DMS114 treated with DMSO at 0.1 percent for 48 hours (cell line): Measurements from ENCODE around the gene CEP112.

Experiments used
- DNase-seq: peaks from one replicate; lab custom pipeline; 2025; ENCODE audit not compliant: unreplicated experiment; lab: John Stamatoyannopoulos, UW

CEP112 gene

GRCh38 chr17:65994679-65995078 lies 197.3 kb downstream of the CEP112 start:
- DNase-seq, result no peak

- DNase-seq, result no peak
Observed at GRCh38 chr17:65994114-65994513, 197.8 kb downstream of the CEP112 start.

GRCh38 chr17:65990593-65990992 lies 201.3 kb downstream of the CEP112 start:
- DNase-seq, result no peak

- DNase-seq, result no peak
Observed at GRCh38 chr17:65988451-65988850, 203.5 kb downstream of the CEP112 start.

- DNase-seq, result peak; percentile 32
Observed at GRCh38 chr17:65987988-65988387, 203.9 kb downstream of the CEP112 start.

GRCh38 chr17:65985571-65985970 lies 206.4 kb downstream of the CEP112 start:
- DNase-seq, result no peak

GRCh38 chr17:65984299-65984698 lies 207.6 kb downstream of the CEP112 start:
- no peak for DNase-seq

GRCh38 chr17:65978871-65979270 lies 213.1 kb downstream of the CEP112 start:
- no peak for DNase-seq

- no peak for DNase-seq
Observed at GRCh38 chr17:65977041-65977440, 214.9 kb downstream of the CEP112 start.

GRCh38 chr17:65975878-65976277 lies 216.1 kb downstream of the CEP112 start:
- DNase-seq, result no peak

- DNase-seq, result no peak
Observed at GRCh38 chr17:65973237-65973636, 218.7 kb downstream of the CEP112 start.

GRCh38 chr17:65967372-65967771 lies 224.6 kb downstream of the CEP112 start:
- no peak for DNase-seq

- DNase-seq, result no peak
Observed at GRCh38 chr17:65966072-65966695, 225.7 kb downstream of the CEP112 start.

GRCh38 chr17:65963179-65963578 lies 228.8 kb downstream of the CEP112 start:
- no peak for DNase-seq

GRCh38 chr17:65959630-65960029 lies 232.3 kb downstream of the CEP112 start:
- DNase-seq, result no peak

- DNase-seq, result no peak
Observed at GRCh38 chr17:65956814-65957213, 235.1 kb downstream of the CEP112 start.

GRCh38 chr17:65954148-65954449 lies 237.8 kb downstream of the CEP112 start:
- DNase-seq, result no peak

GRCh38 chr17:65953316-65954147 lies 238.4 kb downstream of the CEP112 start:
- no peak for DNase-seq

GRCh38 chr17:65952586-65952985 lies 239.3 kb downstream of the CEP112 start:
- DNase-seq, result no peak

GRCh38 chr17:65952015-65952414 lies 239.9 kb downstream of the CEP112 start:
- no peak for DNase-seq

GRCh38 chr17:65947831-65948230 lies 244.1 kb downstream of the CEP112 start:
- DNase-seq, result no peak

- no peak for DNase-seq
Observed at GRCh38 chr17:65942592-65942991, 249.3 kb downstream of the CEP112 start.
